Central memory CD8-positive, alpha-beta T cell (primary cell): Measurements from ENCODE around the gene IFT88.

Experiments
- ATAC-seq: fragments of 150-1000 bp; cut with Tn5 transposase; replicated peaks from 2 replicates; pipeline ENCODE4 v1.10.0; 2022; ENCODE audit warnings: mild to moderate bottlenecking, moderate FRiP score, moderate number of reproducible peaks; ENCODE audit not compliant: poor library complexity, severe bottlenecking; ENCODE audit errors: extremely low read depth
- DNase-seq, 2 donors: peaks; one replicate each; pipeline ENCODE4 v3.0.0; 2021; ENCODE audit warnings: low spot score in 2 of 2
- H3K27ac Mint-ChIP-seq: one replicate; pipeline ENCODE4 v1.8.0; 2022; ENCODE audit warnings: low read depth, mild to moderate bottlenecking, moderate library complexity, mixed read lengths
- H3K27me3 Mint-ChIP-seq: one replicate; pipeline ENCODE4 v1.8.0; 2022; ENCODE audit warnings: mixed read lengths
- H3K36me3 Mint-ChIP-seq: one replicate; pipeline ENCODE4 v1.8.0; 2022; ENCODE audit warnings: mild to moderate bottlenecking, moderate library complexity, mixed read lengths; ENCODE audit not compliant: insufficient read depth
- H3K4me1 Mint-ChIP-seq: one replicate; pipeline ENCODE4 v1.8.0; 2022; ENCODE audit warnings: mixed read lengths
- H3K4me3 Mint-ChIP-seq: one replicate; pipeline ENCODE4 v1.8.0; 2022; ENCODE audit warnings: mild to moderate bottlenecking, moderate library complexity, mixed read lengths
- H3K9me3 Mint-ChIP-seq: one replicate; pipeline ENCODE4 v1.8.0; 2022; ENCODE audit warnings: mixed read lengths

IFT88 gene

GRCh38 chr13:20571676-20572075 lies 4.7 kb downstream of the IFT88 start:
- no peaks in the 10 kb centered on the region for H3K9me3 Mint-ChIP-seq
- no peak overlapping the region for H3K4me3 Mint-ChIP-seq
- H3K36me3 Mint-ChIP-seq = no peaks in the 10 kb centered on the region
- H3K27me3 Mint-ChIP-seq = no peaks in the 10 kb centered on the region
- H3K4me1 Mint-ChIP-seq = peaks cover 7% of the 10 kb centered on the region
- H3K27ac Mint-ChIP-seq = no peak overlapping the region
- DNase-seq (no peak), ATAC-seq (no peak)

DNA sequence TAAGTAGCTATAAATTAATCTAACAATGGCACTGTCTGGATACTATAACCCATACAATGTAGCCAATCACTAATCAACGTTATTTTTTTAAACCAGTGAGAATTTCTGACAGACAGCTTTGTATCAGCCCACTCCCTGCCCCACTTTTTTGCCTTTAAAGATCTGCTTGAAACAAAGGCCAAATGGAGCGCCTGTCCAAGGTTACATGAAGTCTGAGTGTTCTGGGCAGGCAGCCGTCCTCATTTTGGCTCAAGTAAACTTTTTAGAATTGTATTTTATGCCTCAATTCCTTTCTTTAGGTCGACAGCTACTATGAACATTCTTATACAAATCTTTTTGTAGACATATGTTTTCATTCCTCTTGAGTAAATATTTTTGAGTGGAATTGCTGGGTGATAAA lies 6.2 kb downstream of the IFT88 start:
- Mint-ChIP-seq H3K36me3 (peaks cover 2% of the 10 kb centered on the region), H3K27ac (no peak overlapping the region), H3K9me3 (no peaks in the 10 kb centered on the region)

DNA sequence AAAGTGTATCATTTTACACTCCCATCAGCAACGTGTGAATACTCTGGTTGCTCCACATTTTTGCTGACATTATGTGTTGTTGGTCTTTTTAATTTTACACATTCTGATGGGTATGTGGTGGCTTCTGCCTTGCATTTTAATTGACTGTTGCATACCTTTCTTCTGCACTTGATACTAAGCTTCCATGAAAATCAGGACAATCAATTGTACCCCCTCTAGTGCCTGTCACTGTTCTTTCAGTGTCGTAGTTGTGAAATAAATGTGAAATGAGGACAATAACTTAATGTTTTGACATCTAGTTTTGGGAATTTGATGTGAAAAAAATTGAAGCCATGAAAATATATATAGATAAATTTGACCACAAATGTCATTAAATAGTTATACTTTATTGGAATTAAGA lies 6.7 kb downstream of the IFT88 start:
- Mint-ChIP-seq H3K27me3 (no peaks in the 10 kb centered on the region), H3K4me3 (no peak overlapping the region), H3K4me1 (peaks cover 1% of the 10 kb centered on the region), H3K27ac (no peak overlapping the region), H3K9me3 (no peaks in the 10 kb centered on the region), H3K36me3 (peaks cover 2% of the 10 kb centered on the region)
- no peak for DNase-seq
- ATAC-seq = no peak

More for the DNA sequence above, 6.2 kb downstream of the IFT88 start:
- no peaks in the 10 kb centered on the region for H3K27me3 Mint-ChIP-seq
- ATAC-seq (no peak), DNase-seq (no peak)
- no peaks in the 10 kb centered on the region for H3K4me1 Mint-ChIP-seq
- H3K4me3 Mint-ChIP-seq = no peak overlapping the region

DNA sequence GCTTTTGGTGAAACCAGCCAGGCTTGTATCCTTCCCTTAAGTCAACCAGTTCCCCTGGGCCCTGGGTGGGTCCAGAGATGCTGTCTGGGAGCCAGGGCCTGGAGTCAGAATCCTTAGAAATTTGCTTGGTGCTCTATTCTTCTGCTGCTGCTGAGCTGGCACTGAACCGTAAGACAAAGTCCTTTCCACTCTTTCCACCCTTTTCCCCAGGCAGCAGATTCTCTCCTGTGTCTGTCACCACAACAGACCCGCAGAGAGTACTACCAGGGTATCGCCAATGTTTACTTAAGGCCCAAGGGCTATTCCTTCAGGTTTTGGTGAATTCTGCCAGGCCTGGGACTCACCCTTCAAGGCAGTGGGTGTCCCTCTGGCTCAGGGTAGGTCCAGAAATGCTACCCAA lies 12.2 kb downstream of the IFT88 start:
- Mint-ChIP-seq H3K4me3 (no peak overlapping the region), H3K27me3 (no peaks in the 10 kb centered on the region), H3K9me3 (no peaks in the 10 kb centered on the region), H3K4me1 (peaks cover 6% of the 10 kb centered on the region), H3K27ac (no peak overlapping the region), H3K36me3 (peaks cover 13% of the 10 kb centered on the region)
- DNase-seq = no peak
- no peak for ATAC-seq

DNA sequence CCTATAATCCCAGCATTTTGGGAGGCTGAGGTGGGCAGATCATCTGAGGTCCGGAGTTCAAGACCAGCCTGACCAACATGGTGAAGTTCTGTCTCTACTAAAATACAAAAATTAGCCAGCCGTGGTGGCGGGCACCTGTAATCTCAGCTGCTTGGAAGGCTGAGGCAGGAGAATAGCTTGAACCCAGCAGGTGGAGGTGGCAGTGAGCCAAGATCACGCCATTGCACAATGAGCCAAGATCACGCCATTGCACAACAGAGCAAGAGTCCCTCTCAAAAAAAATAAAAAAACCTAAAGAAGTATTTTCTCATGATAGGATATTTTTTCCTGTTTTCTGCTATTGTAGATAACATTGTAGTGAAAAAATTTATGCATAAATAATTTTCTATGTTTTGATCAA lies 13.3 kb downstream of the IFT88 start:
- no peak for ATAC-seq
- no peak overlapping the region for H3K4me3 Mint-ChIP-seq
- no peak overlapping the region for H3K27ac Mint-ChIP-seq
- H3K36me3 Mint-ChIP-seq = peaks cover 13% of the 10 kb centered on the region
- H3K27me3 Mint-ChIP-seq = no peaks in the 10 kb centered on the region
- no peaks in the 10 kb centered on the region for H3K9me3 Mint-ChIP-seq
- DNase-seq = no peak
- H3K4me1 Mint-ChIP-seq = peaks cover 6% of the 10 kb centered on the region

DNA sequence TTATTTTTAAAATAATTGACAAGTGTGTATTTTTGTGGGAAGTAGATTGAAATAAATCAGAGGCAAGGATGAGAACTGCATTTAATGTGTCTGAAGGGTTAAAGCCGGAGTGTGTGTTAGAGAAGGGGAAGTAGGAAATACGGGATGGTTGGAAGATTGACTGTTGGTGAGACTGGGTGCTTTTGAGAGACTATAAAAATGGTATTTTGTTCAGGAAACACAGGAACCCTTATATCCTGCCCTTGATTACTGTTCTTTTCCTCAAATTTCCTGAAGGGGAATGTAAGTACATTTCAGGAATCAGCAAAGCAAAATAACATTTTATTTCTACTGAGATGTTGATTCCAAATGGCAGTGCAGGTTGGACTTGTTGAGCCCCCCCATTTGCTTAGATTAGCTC lies 15.1 kb downstream of the IFT88 start:
- H3K4me3 Mint-ChIP-seq = no peak overlapping the region
- no peak overlapping the region for H3K27ac Mint-ChIP-seq
- peaks cover 6% of the 10 kb centered on the region for H3K4me1 Mint-ChIP-seq
- peaks cover 13% of the 10 kb centered on the region for H3K36me3 Mint-ChIP-seq
- H3K9me3 Mint-ChIP-seq = no peaks in the 10 kb centered on the region
- ATAC-seq = no peak
- no peak for DNase-seq
- no peaks in the 10 kb centered on the region for H3K27me3 Mint-ChIP-seq

- no peaks in the 10 kb centered on the region for H3K9me3 Mint-ChIP-seq
- no peaks in the 10 kb centered on the region for H3K27me3 Mint-ChIP-seq
- no peak for ATAC-seq
- no peak for DNase-seq
- no peak overlapping the region for H3K27ac Mint-ChIP-seq
- peaks cover 9% of the 10 kb centered on the region for H3K36me3 Mint-ChIP-seq
- no peak overlapping the region for H3K4me3 Mint-ChIP-seq
- peaks cover 2% of the 10 kb centered on the region for H3K4me1 Mint-ChIP-seq
Observed at GRCh38 chr13:20583803-20584293, 16.9 kb downstream of the IFT88 start.

DNA sequence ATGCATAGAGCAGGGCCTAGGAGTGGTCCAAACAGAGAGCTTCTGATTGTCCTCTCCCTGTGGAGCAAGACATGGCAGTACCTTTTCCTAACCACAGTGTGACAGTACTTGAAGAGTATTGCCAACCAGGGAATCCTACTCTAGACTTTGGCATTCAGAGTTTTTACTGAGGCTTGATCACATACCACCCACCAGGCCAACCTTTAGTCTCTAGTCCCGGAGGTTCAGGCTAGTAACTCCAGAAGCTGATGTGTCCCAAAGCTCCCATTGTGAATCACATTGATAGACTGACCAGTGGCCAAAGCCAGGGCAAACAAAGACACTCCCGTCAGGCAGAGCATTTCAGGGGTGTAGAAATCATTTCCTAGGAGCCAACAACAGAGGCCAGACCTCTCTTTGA lies 18.4 kb downstream of the IFT88 start:
- Mint-ChIP-seq H3K9me3 (no peaks in the 10 kb centered on the region), H3K36me3 (peaks cover 7% of the 10 kb centered on the region), H3K4me3 (no peak overlapping the region), H3K27ac (no peak overlapping the region), H3K4me1 (no peaks in the 10 kb centered on the region), H3K27me3 (no peaks in the 10 kb centered on the region)
- no peak for ATAC-seq
- DNase-seq = no peak

GRCh38 chr13:20588529-20589110 lies 21.7 kb downstream of the IFT88 start:
- no peak for DNase-seq
- no peaks in the 10 kb centered on the region for H3K4me1 Mint-ChIP-seq
- H3K36me3 Mint-ChIP-seq = no peaks in the 10 kb centered on the region
- H3K27me3 Mint-ChIP-seq = no peaks in the 10 kb centered on the region
- no peaks in the 10 kb centered on the region for H3K9me3 Mint-ChIP-seq
- no peak for ATAC-seq
- no peak overlapping the region for H3K4me3 Mint-ChIP-seq
- H3K27ac Mint-ChIP-seq = no peak overlapping the region

GRCh38 chr13:20590561-20590960 lies 23.6 kb downstream of the IFT88 start:
- Mint-ChIP-seq H3K4me1 (no peaks in the 10 kb centered on the region), H3K9me3 (no peaks in the 10 kb centered on the region), H3K27ac (no peak overlapping the region), H3K36me3 (peaks cover under 1% of the 10 kb centered on the region), H3K4me3 (no peak overlapping the region), H3K27me3 (no peaks in the 10 kb centered on the region)
- DNase-seq (no peak), ATAC-seq (no peak)

DNA sequence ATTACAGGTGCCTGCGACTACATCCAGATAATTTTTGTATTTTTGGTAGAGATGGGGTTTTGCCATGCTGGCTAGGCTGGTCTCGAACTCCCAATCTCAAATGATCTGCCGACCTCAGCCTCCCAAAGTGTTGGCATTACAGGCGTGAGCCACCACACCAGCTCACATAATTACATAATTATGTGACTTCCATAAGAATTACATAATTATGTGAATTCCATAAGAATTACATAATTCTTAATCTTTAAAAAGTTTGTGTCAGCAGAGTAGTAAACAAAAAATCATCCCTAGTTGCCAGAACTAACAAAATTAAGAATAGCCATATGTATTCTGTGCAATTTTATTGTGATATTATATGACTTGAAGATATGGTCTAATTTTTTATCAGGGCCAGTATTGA lies 25.6 kb downstream of the IFT88 start:
- Mint-ChIP-seq H3K4me3 (no peak overlapping the region), H3K36me3 (peaks cover 3% of the 10 kb centered on the region), H3K27ac (no peak overlapping the region), H3K9me3 (no peaks in the 10 kb centered on the region), H3K4me1 (no peaks in the 10 kb centered on the region), H3K27me3 (no peaks in the 10 kb centered on the region)
- DNase-seq (no peak), ATAC-seq (no peak)

DNA sequence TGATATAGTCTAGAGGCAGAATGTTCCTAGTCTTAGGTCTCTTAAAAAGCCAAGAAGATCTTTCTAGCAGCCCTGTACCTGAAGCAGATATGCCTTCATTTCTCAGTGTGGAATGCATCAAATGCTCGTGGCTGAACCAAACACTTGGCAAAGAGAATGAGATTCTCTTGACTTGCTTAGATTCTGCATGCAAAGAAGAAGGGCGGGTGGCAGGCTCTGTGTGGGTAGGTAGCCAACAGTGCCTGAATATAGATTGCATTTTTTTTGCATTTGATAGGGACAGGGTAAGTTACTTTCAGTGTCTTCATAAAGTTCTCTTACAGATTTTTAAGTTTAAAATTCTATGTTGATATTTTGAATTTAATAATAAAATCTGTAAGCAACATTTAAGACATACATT lies 27.3 kb downstream of the IFT88 start:
- no peak for DNase-seq
- Mint-ChIP-seq H3K27ac (no peak overlapping the region), H3K4me3 (no peak overlapping the region), H3K36me3 (peaks cover 3% of the 10 kb centered on the region), H3K4me1 (no peaks in the 10 kb centered on the region), H3K27me3 (no peaks in the 10 kb centered on the region), H3K9me3 (no peaks in the 10 kb centered on the region)
- no peak for ATAC-seq

DNA sequence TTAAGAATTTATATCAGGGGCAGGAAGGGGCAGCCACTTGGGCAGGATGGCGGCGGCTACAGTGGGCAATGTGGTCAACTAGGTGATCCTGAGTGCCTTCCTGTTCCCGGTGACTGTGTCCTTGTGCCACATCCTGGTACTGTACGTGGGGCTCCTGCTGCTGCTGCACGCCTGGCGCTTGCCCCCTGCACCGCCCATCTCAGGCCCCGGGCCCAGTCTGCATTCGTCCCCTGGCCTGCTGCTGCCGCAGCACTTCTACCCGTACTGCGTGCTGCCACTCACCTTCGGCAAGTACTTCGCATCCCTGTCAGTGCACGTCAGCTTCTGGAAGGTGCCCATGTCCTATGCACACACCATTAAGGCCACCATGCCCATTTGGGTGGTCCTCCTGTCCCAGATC lies 40.1 kb downstream of the IFT88 start:
- ATAC-seq (no peak), DNase-seq (no peak)
- H3K27ac Mint-ChIP-seq = no peak overlapping the region
- H3K4me3 Mint-ChIP-seq = no peak overlapping the region
- H3K9me3 Mint-ChIP-seq = no peaks in the 10 kb centered on the region
- peaks cover 3% of the 10 kb centered on the region for H3K36me3 Mint-ChIP-seq
- H3K4me1 Mint-ChIP-seq = no peaks in the 10 kb centered on the region
- no peaks in the 10 kb centered on the region for H3K27me3 Mint-ChIP-seq
